HUDEP-2 (cell line): Measurements from ENCODE around the gene ANKRD29.

Experiments used
- DNase-seq, 76 experiments: peaks; one replicate each; lab custom pipeline; 2025; ENCODE audit not compliant: unreplicated experiment in 76 of 76; lab: John Stamatoyannopoulos, UW

Gene ANKRD29

DNA sequence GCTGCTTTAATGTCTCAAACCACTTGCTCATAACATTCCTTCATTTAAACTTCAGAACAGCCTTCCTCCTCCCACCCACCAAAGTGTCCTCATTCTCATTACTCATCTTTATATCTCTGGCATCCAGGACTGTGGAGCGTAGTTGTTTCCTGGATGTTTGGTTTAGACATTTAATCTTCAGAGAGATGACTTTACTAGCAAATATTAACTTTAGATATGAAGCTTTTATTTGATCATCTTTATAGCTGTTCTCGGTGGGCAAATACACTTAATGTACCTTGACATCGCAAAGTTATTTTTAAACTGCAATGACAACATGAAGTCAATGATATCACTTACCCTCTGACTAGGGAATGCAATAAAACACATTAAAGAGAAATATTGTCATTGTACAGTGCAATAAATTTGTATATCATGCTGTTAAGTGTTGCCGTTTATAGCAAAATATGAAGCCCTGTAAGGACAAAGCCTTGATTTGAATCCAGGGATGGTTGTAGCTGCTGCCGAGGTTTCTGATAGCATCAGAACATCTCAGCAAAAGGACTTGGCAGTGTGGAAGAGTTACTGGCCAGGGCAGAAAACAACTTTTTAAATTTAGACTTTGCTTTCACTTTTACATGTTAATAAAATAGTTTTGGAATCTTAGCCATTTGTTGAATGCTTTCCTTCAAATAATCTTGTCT lies 21.9 kb upstream of the ANKRD29 start:
- DNase-seq = no peak

DNA sequence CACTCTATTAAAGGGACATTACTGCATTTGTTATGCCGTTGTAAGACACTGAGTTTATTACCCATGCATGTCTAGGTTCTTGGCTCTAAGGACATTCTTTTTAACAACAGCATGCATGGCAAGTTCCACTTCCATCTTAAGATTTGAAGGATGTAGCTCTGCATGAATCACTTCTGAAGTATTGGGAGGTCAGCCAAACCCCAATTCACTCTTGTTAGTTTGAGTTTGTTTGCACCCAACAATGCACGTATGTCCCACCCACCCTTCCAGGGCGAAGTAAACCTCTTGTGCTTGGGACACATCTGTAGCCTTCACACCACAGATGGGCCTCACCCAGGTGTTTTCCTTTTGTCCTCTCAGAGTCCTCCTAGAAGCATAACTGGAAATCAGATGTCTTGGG lies 21.0 kb upstream of the ANKRD29 start:
- no peak for DNase-seq

DNA sequence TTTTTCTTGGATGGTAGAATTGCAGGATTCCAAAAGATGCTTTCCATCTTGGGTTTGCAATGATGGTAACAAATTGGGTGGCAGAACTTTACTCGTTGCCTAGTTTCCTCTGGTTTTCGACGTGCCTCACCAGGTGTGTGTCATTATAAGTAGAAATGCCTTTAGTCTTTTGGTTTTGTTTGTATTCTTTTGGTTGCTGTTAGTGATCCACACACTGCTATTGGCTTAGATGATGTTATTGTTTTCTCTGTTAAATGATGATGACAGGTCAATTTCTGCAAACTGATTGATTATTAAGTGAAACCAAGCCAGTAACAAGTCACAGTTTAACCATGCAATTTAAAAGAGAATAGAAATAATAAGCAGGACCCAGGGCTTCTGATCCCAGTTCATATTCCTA lies 20.4 kb upstream of the ANKRD29 start:
- no peak for DNase-seq

GRCh38 chr18:23682472-23682871 lies 19.8 kb upstream of the ANKRD29 start:
- DNase-seq = no peak

DNA sequence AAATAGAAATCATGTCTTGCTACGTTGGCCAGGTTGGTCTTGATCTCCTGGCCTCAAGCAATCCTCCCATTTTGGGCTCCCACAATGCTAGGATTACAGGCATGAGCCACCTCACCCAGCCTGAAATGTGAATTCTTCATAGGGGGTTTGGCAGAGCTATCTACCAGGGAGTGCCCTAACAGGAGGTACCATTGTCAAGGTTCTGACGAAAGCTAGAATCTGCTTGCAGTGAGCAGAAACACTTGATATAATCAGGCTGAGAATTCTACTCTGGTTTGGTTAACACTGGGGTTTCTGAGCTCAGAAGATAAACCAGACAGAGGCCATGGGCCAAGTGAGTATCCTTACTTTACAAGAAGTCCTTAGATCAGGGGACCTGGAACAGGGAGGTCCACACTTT lies 19.3 kb upstream of the ANKRD29 start:
- DNase-seq = no peak

DNA sequence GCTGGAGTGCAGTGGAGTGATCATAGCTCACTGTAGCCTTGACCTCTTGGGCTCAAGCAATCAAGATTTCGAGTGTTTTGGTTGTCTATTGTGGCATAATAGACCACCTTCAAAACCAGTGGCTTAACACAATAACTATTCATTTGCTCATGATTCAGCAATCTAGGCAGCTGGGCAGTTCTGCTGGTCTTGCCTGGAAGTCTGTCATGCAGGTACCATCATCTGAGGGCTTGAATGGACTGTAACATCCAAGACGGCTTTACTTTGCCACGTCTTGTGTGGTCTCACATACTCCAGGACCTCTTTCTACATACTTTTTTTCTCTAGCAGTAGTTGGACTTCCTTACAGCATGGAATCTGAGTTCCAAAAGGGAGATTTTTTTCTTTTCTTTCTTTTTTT lies 13.2 kb upstream of the ANKRD29 start:
- no peak for DNase-seq

DNA sequence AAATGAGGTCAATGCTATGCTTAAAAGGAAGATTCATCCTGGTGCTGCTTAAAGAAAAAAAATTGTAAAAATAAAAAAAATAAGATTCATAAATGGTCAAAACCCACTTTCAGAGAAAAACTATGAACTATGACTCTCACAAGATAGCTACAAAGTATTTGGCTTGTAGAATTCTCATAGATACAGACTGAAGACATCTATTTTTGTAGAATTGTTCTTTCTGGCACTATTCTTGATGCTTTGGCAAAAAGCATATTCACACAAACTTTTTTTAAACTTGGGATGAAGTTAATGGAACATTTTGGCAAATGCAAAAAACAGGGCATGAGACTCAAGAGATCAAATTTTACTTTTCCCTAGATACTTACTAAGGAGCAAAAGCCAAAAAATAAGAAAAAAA lies 12.5 kb upstream of the ANKRD29 start:
- DNase-seq = no peak

DNA sequence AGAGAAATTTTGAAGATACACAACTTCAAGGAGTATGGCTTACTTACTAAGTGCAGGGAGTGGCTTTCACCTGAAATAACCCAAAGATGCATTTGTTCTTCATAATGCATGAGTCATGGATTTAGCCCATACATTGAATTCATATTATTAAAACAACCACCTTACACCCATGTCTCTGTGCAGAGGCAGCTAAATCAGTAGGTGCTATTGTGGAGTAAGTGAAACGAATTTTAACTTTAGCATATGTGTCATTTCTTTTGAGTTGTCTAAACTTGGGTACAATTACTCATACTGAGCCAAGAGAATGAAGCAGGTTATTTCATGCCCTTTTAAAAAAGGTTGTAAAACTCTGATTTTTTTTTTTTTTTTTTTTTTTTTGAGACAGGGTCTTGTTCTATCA lies 11.0 kb upstream of the ANKRD29 start:
- DNase-seq = no peak

DNA sequence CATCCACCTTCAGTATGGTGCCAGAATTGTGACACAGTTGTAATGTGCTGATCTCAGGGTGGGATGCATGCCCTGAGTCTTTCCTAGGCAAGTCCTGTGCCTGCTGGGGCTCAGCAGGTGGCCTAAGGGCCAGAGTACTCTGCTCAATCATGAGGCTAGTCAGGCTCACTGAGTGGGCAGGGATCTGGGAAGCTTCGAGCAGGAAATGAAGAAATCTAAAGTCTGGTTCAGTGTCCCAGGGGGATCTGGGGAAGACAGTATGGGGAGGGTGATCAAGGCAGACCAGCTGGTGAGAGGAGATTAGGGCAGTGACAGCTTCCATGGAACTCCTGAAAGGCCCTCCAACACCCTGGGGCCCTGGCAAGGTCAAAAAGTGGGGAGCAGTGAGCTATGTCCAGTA lies 8.9 kb upstream of the ANKRD29 start:
- no peak for DNase-seq

DNA sequence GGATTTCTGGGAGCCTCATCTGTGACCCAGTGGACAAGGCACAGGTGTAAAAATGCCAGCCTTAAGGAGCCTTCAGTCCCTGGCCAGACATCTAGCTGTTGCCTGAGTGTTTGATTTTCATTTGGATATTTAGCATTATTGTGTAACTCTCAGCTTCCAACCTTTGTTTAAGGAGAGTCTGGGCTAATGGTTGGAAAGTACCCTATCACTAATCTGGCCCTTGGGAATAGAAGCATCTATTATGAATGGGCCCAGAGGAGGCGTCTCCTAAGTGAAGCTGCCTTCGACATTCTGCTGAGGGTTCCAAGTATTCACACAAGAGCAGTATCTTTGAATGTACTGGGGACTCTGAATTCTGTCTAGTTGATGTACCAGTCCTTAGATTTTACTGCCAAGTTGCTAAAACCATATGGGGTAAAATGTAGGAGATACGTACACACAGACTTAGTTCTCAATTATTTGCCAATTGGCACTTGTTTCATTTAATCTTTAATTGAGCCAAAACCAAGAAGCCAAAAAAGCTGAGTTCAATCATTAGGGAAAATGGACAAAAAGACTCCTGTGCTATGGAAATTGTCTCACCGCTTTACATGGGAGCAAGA lies 7.2 kb upstream of the ANKRD29 start:
- DNase-seq = no peak

DNA sequence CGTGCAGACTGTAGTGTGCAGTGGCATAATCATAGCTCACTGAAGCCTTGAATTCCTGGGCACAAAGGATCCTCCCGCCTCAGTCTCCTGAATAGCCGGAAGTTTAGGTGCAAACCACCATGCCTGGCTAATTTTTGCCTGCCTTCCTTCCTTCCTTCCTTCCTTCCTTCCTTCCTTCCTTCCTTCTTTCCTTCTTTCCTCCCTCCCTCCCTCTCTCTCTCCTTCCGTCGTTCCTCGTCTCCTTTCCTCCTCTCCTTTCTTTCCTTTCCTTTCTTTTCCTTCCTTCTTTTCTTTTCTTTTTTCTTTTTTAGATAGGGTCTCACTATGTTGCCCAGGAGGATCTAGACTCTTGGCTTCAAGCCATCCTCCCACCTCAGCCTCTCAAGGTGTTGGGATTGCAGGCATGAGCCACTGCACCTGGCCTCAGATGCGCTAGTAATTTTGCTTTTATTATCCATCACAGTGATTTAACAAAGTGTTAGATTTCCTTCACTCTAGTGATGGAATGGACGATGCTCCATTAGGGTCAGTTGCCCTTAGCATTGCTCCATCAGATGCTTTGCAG lies 6.6 kb upstream of the ANKRD29 start:
- no peak for DNase-seq

DNA sequence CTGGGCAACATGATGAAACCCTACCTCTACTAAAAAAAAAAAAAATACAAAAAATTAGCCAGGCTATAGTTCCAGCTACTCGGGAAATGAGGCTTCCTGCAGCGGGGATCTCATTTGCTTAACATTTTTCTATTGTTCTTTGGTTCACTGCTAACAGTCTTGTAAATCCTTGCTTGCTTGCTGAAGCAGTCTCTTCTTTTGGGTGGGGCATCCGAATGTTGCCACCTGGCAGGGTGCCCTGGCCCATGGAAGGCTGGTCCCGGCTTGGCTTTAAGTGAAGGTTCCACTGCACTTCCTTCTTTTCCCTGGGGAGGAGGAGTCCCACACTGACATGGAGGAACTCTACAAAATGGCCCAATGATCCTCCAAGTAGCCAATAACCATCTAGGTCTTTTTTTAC lies 6.0 kb upstream of the ANKRD29 start:
- DNase-seq = peak in 3 of 76 experiments; percentile 7 to 11 (median 9)

DNA sequence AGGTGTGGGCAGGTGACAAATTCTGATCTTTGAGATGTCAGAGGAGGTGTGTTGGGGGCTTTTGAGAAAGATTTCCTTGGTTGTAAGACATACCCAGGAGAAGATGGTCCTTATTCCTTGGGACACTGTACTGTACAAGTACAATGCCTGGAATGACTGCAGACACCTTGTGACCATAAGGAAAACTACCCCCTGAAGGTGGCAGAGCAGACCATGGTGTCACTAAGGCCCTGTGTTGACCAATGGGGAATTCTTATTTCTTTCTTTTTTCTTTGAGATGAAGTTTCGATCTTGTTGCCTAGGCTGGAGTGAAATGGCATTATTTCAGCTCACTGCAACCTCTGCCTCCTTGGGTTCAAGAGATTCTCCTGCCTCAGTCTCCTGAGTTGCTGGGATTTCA lies 4.4 kb upstream of the ANKRD29 start:
- no peak for DNase-seq

DNA sequence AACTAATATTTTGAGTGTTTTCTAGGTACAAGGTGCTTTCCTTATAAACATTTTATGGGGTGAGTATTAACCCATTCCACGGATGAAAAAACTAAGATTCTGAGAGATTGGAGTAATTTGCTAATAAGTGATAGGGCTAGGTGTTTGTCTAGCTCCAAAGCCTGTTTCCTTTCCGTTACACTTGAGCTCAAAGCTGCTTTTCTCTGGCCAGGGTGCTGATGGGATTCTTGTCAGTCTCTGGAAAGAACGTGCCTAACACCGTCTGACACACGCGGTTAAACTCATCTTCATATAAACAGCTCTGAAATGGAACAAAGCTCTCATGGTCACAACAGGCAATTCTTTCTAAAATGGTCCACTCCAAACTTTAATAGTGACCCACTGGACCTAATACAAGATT lies 2.0 kb upstream of the ANKRD29 start:
- no peak for DNase-seq

GRCh38 chr18:23661735-23662308 lies 889 bp downstream of the ANKRD29 start:
- no peak for DNase-seq

DNA sequence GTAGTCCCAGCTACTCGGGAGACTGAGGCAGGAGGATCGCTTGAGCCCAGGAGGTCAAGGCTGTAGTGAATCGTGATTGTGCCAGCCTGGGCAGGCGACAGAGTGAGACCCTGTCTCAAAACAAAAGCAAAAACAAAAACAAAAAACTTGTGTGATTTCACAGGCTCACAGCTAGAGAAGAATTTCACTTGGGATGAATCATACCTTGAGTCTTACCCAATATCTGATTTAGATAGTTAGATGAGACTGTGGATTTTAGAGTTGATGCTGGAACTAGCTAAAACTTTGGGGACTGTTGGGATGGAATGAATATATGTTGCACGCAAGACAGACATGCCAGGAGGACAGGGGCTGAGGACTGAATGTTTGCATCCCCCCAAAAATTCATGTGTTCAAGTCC lies 4.4 kb downstream of the ANKRD29 start:
- no peak for DNase-seq

GRCh38 chr18:23652232-23652631 lies 10.5 kb downstream of the ANKRD29 start:
- DNase-seq = no peak

DNA sequence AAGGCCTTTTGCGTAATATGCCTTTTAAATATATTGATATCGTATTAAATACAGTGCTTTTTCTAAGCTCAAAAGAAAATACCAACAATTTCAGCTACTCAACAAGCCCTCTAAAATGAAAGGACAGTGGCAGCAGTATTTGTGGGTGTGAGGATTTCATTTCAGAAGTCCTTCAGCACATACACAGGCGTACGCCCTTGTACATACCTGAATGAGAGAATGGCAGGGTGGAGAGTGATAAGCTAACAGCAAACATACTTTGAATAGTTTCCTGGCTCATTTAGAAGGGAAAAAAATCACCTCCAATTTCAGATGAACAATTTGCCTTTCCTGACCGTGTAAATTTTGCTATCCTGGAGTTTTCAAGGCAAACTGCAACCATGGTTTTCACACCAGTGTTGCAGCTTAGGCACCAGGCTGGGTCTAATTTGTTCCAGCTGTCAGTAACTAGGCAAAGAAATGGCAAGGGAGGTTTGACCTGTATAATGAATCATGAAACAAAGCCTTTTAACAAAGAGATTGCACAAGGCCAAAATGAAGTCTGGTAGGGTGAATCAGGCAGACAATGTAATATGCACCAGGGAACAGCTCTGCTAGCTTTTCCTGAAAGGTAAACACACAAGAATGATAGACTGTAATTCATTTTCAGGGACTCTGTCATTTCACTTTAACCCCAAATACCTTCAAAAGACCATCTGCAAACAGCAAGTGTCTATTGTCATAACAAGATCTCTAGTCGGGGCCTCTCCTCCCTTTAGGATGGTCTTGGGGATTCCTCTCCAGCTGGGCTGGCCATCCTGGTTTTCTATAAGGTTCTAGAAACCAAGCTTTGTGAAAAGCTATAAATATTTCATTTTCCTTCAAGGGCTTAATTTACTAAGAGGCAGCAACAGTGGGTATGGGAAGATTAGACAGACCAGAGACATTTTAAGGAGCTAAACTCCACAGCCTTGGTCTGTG lies 11.5 kb downstream of the ANKRD29 start:
- DNase-seq = no peak

- no peak for DNase-seq
These were observed 13.6 kb downstream of the ANKRD29 start for GRCh38 chr18:23648940-23649607.

GRCh38 chr18:23648456-23648855 lies 14.3 kb downstream of the ANKRD29 start:
- DNase-seq = no peak
